ENCODE measurements around the gene SRL.

DNA sequence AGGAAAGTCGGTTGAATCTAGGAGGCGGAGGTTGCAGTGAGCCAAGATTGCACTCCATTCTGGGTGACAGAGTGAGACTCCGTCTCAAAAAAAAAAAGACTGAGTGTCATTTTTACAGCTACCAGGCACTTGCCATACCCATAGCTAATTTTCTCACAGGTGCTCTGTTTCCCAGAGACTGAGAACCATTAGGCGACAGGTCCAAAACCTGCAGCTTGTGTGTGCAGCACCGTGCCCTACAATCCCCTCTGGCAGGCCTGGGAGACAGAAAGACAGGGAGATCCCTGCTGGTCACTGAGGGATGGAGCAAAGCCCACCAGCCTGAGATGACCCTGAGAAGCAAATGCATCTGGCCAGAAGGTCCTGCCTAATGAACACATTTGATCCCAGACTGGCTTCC, 28.2 kb upstream of the SRL start:
- TF ChIP-seq, protein P1, sequence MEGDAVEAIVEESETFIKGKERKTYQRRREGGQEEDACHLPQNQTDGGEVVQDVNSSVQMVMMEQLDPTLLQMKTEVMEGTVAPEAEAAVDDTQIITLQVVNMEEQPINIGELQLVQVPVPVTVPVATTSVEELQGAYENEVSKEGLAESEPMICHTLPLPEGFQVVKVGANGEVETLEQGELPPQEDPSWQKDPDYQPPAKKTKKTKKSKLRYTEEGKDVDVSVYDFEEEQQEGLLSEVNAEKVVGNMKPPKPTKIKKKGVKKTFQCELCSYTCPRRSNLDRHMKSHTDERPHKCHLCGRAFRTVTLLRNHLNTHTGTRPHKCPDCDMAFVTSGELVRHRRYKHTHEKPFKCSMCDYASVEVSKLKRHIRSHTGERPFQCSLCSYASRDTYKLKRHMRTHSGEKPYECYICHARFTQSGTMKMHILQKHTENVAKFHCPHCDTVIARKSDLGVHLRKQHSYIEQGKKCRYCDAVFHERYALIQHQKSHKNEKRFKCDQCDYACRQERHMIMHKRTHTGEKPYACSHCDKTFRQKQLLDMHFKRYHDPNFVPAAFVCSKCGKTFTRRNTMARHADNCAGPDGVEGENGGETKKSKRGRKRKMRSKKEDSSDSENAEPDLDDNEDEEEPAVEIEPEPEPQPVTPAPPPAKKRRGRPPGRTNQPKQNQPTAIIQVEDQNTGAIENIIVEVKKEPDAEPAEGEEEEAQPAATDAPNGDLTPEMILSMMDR (IDR thresholded peaks at IDR 0.05; ENCODE audit: poor library complexity, severe bottlenecking) = no peak
- TF ChIP-seq POLR2AphosphoS5 (IDR thresholded peaks at IDR 0.05) (no peak), RAD21 (conservative IDR thresholded peaks at IDR 0.05) (no peak), SMC3 (conservative IDR thresholded peaks at IDR 0.05; ENCODE audit: poor library complexity) (no peak), EZH2 (IDR thresholded peaks at IDR 0.05; ENCODE audit: borderline replicate concordance, insufficient read depth, low read length, poor library complexity, severe bottlenecking) (no peak), MXI1 (conservative IDR thresholded peaks at IDR 0.05; ENCODE audit: poor library complexity, severe bottlenecking) (no peak), TAF1 (IDR thresholded peaks at IDR 0.05; ENCODE audit: low read depth) (no peak), EP300 (conservative IDR thresholded peaks at IDR 0.05; ENCODE audit: poor library complexity, severe bottlenecking) (no peak)
- TF ChIP-seq, protein P2, sequence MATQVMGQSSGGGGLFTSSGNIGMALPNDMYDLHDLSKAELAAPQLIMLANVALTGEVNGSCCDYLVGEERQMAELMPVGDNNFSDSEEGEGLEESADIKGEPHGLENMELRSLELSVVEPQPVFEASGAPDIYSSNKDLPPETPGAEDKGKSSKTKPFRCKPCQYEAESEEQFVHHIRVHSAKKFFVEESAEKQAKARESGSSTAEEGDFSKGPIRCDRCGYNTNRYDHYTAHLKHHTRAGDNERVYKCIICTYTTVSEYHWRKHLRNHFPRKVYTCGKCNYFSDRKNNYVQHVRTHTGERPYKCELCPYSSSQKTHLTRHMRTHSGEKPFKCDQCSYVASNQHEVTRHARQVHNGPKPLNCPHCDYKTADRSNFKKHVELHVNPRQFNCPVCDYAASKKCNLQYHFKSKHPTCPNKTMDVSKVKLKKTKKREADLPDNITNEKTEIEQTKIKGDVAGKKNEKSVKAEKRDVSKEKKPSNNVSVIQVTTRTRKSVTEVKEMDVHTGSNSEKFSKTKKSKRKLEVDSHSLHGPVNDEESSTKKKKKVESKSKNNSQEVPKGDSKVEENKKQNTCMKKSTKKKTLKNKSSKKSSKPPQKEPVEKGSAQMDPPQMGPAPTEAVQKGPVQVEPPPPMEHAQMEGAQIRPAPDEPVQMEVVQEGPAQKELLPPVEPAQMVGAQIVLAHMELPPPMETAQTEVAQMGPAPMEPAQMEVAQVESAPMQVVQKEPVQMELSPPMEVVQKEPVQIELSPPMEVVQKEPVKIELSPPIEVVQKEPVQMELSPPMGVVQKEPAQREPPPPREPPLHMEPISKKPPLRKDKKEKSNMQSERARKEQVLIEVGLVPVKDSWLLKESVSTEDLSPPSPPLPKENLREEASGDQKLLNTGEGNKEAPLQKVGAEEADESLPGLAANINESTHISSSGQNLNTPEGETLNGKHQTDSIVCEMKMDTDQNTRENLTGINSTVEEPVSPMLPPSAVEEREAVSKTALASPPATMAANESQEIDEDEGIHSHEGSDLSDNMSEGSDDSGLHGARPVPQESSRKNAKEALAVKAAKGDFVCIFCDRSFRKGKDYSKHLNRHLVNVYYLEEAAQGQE (IDR thresholded peaks at IDR 0.05; ENCODE audit: borderline replicate concordance) = no peak
